A549 (cell line): ENCODE data around the gene GPR158. TPM values are rescaled to one million over a fixed set of nuclear protein-coding genes. Genes with fewer than 3 reads are reported as not detected.

Experiments
- ATAC-seq, 2 experiments: fragments of 200-7000 bp in 1 of 2; fragments of >200 bp in 1 of 2; cut with Nextera tagmentation in 1 of 2; cut with Tn5 transposase in 1 of 2; 3 replicates each; pipeline versions ENCODE4 v1.8.0 to v1.9.1; 2018 to 2020; ENCODE audit warnings: mild to moderate bottlenecking in 1 of 2, moderate library complexity in 1 of 2
- CTCF ChIA-PET: fragments of 300-600 bp; sonication (Branson Sonifier 250); formaldehyde crosslinking; extraction: SDS; loops from one replicate; lab custom pipeline; 2021; ENCODE audit warnings: antibody characterized with exemption, inconsistent platforms; lab: Yijun Ruan, JAX
- POLR2A ChIA-PET: fragments of 350-600 bp; formaldehyde crosslinking; extraction: SDS; loops from one replicate; lab custom pipeline; 2021; ENCODE audit warnings: antibody characterized with exemption, inconsistent platforms; lab: Yijun Ruan, JAX
- DNase-seq, 2 experiments: peaks; one replicate each; pipeline versions ENCODE4 v3.0.0 to v3.0.0-alpha.2; 2011 to 2016; ENCODE audit warnings: low read depth in 1 of 2, low spot score in 1 of 2
- FAIRE-seq: peaks from 2 replicates; lab custom pipeline; 2011; peaks lifted over from hg19 to GRCh38; lab: Jason Lieb, UNC
- H3K27ac ChIP-seq, 2 experiments: fragments of >200 bp; sonication (Bioruptor Twin); formaldehyde crosslinking; 3 replicates each; pipeline ENCODE4 v1.5.1; 2016 to 2017
- H3K4me1 ChIP-seq: fragments of >200 bp; sonication (Bioruptor Twin); formaldehyde crosslinking; 3 replicates; pipeline ENCODE4 v1.6.1; 2016
- H3K4me2 ChIP-seq: fragments of >200 bp; sonication (Bioruptor Twin); formaldehyde crosslinking; 3 replicates; pipeline ENCODE4 v1.6.1; 2016
- H3K4me3 ChIP-seq: fragments of >200 bp; sonication (Bioruptor Twin); formaldehyde crosslinking; 3 replicates; pipeline ENCODE4 v1.5.1; 2016
- H3K9me3 ChIP-seq: fragments of >200 bp; sonication (Bioruptor Twin); formaldehyde crosslinking; 3 replicates; pipeline ENCODE4 v1.6.1; 2016
- ATOH8 ChIP-seq: fragments of 250-450 bp; sonication (Bioruptor Pico); IDR thresholded peaks from 2 replicates; pipeline ENCODE4 v1.5.0; 2020; ENCODE audit warnings: low read depth, mild to moderate bottlenecking, moderate library complexity
- BCL3 ChIP-seq: fragments of >200 bp; sonication (Bioruptor Twin); formaldehyde crosslinking; IDR thresholded peaks from 3 replicates; pipeline ENCODE4 v1.6.1; 2016
- CBX2 ChIP-seq: fragments of 200-600 bp; sonication (generic); IDR thresholded peaks from 2 replicates; pipeline ENCODE4 v1.6.1; 2016; ENCODE audit warnings: low read depth, mild to moderate bottlenecking, borderline replicate concordance
- CHD4 ChIP-seq: fragments of 200-600 bp; sonication (generic); IDR thresholded peaks from 2 replicates; pipeline ENCODE4 v1.6.1; 2016; ENCODE audit warnings: antibody characterized with exemption, mild to moderate bottlenecking, borderline replicate concordance
- EHF ChIP-seq: fragments of 250-450 bp; sonication (Bioruptor Pico); IDR thresholded peaks from 2 replicates; pipeline ENCODE4 v1.5.0; 2020; ENCODE audit warnings: mild to moderate bottlenecking
- EHMT2 ChIP-seq: fragments of 200-600 bp; sonication (generic); IDR thresholded peaks from 2 replicates; pipeline ENCODE4 v1.6.1; 2016; ENCODE audit warnings: antibody characterized with exemption, low read depth, mild to moderate bottlenecking, moderate library complexity
- FOSL2 ChIP-seq, 2 experiments: fragments of 450-650 bp in 1 of 2; fragments of >200 bp in 1 of 2; sonication (Bioruptor Twin) in 1 of 2; formaldehyde crosslinking; IDR thresholded peaks; 2 replicates each; pipeline versions ENCODE4 v1.5.0 to v1.6.1; 2016 to 2020; ENCODE audit warnings: mild to moderate bottlenecking in 1 of 2, moderate library complexity in 1 of 2
- FOXS1 ChIP-seq: fragments of 250-450 bp; sonication (Bioruptor Pico); IDR thresholded peaks from 2 replicates; pipeline ENCODE4 v1.5.0; 2020; ENCODE audit warnings: mild to moderate bottlenecking, moderate library complexity
- GATA3 ChIP-seq: IDR thresholded peaks from 2 replicates; pipeline ENCODE4 v1.6.1; 2012; ENCODE audit warnings: borderline replicate concordance
- HDAC2 ChIP-seq: fragments of 200-600 bp; sonication (generic); IDR thresholded peaks from 2 replicates; pipeline ENCODE4 v1.6.1; 2016
- HEYL ChIP-seq: fragments of 250-450 bp; sonication (Bioruptor Pico); IDR thresholded peaks from 2 replicates; pipeline ENCODE4 v1.8.0; 2021; ENCODE audit warnings: mild to moderate bottlenecking, moderate library complexity
- HOXA7 ChIP-seq: fragments of 250-450 bp; sonication (Bioruptor Pico); IDR thresholded peaks from 2 replicates; pipeline ENCODE4 v1.5.0; 2020; ENCODE audit warnings: mild to moderate bottlenecking, moderate library complexity
- KDM5A ChIP-seq: fragments of 200-600 bp; sonication (generic); IDR thresholded peaks from 2 replicates; pipeline ENCODE4 v1.6.1; 2016; ENCODE audit warnings: antibody characterized with exemption, mild to moderate bottlenecking
- MAFK ChIP-seq: fragments of 450-650 bp; IDR thresholded peaks from 2 replicates; pipeline ENCODE4 v1.6.1; 2014; ENCODE audit not compliant: partially characterized antibody
- NFE2L2 ChIP-seq: fragments of 150-350 bp; conservative IDR thresholded peaks from 2 replicates; pipeline ENCODE4 v1.6.1; 2014; ENCODE audit warnings: low read length
- POLR2A ChIP-seq: IDR thresholded peaks from 2 replicates; pipeline ENCODE4 v1.6.1; 2012; ENCODE audit warnings: mild to moderate bottlenecking, low read length
- RCOR1 ChIP-seq: fragments of 150-350 bp; IDR thresholded peaks from 2 replicates; pipeline ENCODE4 v1.6.1; 2014; ENCODE audit warnings: antibody characterized with exemption, low read length, low read depth
- RNF2 ChIP-seq: fragments of 200-600 bp; sonication (generic); IDR thresholded peaks from 2 replicates; pipeline ENCODE4 v1.6.1; 2016; ENCODE audit warnings: low read depth, mild to moderate bottlenecking, antibody characterized with exemption, moderate library complexity, borderline replicate concordance
- TFCP2L1 ChIP-seq: fragments of 250-450 bp; sonication (Bioruptor Pico); IDR thresholded peaks from 2 replicates; pipeline ENCODE4 v1.5.0; 2021; ENCODE audit warnings: mild to moderate bottlenecking
- TP53 ChIP-seq: fragments of 250-450 bp; sonication (Bioruptor Pico); IDR thresholded peaks from 2 replicates; pipeline ENCODE4 v1.5.0; 2021; ENCODE audit warnings: mild to moderate bottlenecking, moderate library complexity
- USF2 ChIP-seq: fragments of 450-650 bp; IDR thresholded peaks from 2 replicates; pipeline ENCODE4 v1.6.1; 2014; ENCODE audit warnings: antibody characterized with exemption
- WGBS: methylation state at CpG from one replicate; pipeline ENCODE4 v1.1.6; 2017; ENCODE audit errors: missing lambda C conversion rate; 5-methylcytosine and 5-hydroxymethylcytosine counted together
- polyA plus RNA-seq, 4 experiments: library from polyadenylated mRNA; depleted of rRNA in 3 of 4; stranded (reverse); fragments of >200 nt; fragmentation: RNase III in 1 of 4; extraction: RNeasy Plus Mini Kit Qiagen cat#74134 plus additional on column Dnase treatment in 1 of 4; gene quantifications; 2 replicates in 3 of 4; 3 replicates in 1 of 4; pipeline ENCODE4 v1.2.3, GENCODE V29; 2011 to 2017

The GPR158 gene
- polyA plus RNA-seq, 2 of the 4 experiments (the other 2 are of a cell fraction): 0.01 to 0.03 TPM

- TF ChIP-seq EHF (no peak), ATOH8 (CRISPR knock-in tag) (0 out of 2 replicates have a peak, but pooled peaks have one; percentile 46), MAFK (no peak), GATA3 (no peak), HOXA7 (CRISPR knock-in tag) (no peak), RCOR1 (no peak), FOXS1 (CRISPR knock-in tag) (0 out of 2 replicates have a peak, but pooled peaks have one; percentile 45), HEYL (CRISPR knock-in tag) (no peak)
These were observed at the start of gene GPR158 (continued) for GRCh38 chr10:25174461-25175230.

- no peak for TF ChIP-seq KDM5A
- no peak for TF ChIP-seq BCL3
- TF ChIP-seq FOSL2 (IDR thresholded peaks at IDR 0.05): no peak
- TF ChIP-seq FOSL2 (CRISPR knock-in tag; IDR thresholded peaks at IDR 0.05): no peak
- TF ChIP-seq ATOH8 (CRISPR knock-in tag): no peak
- TF ChIP-seq POLR2A: no peak
- TF ChIP-seq TFCP2L1: no peak
- no peak for TF ChIP-seq USF2
- TF ChIP-seq HDAC2: no peak
- TF ChIP-seq CBX2: no peak
- TF ChIP-seq CHD4: no peak
- no peak for TF ChIP-seq EHMT2
- TF ChIP-seq RCOR1: no peak
- TF ChIP-seq NFE2L2: no peak
- TF ChIP-seq TP53: no peak
- no peak for DNase-seq
- ATAC-seq: no peak
- H3K4me1 ChIP-seq: no peaks in the 10 kb centered on the region
- POLR2A ChIA-PET: no interaction called here
- no peak overlapping the region for H3K27ac ChIP-seq
- no peak overlapping the region for H3K4me3 ChIP-seq
- FAIRE-seq: no peak
- 64% methylated on average over 3 of the region's 7 CpGs for WGBS
- H3K4me2 ChIP-seq: no peak overlapping the region
- no peaks in the 10 kb centered on the region for H3K9me3 ChIP-seq
- CTCF ChIA-PET: interaction anchor here (0.6 to 2.5 kb wide), 2 partner anchors 12 to 496 kb away, joined by 3 to 9 read pairs; no protein-coding TSS in a partner anchor
These were observed 49.6 kb upstream of the GPR158 start for GRCh38 chr10:25125201-25125611.

GRCh38 chr10:25129592-25129991 is 45.2 kb upstream of the GPR158 start:
- CTCF ChIA-PET: interaction anchor here (3.1 kb wide), 1 partner anchor 17 kb away, joined by 14 read pairs; no protein-coding TSS in a partner anchor
- no peak for FAIRE-seq

More at GRCh38 chr10:25129592-25129991, 45.2 kb upstream of the GPR158 start:
- no peak for TF ChIP-seq RNF2
- Histone ChIP-seq H3K4me3 (no peak overlapping the region), H3K27ac (no peak overlapping the region), H3K9me3 (peaks cover 17% of the 10 kb centered on the region), H3K4me1 (no peaks in the 10 kb centered on the region), H3K4me2 (no peak overlapping the region)
- DNase-seq (no peak), ATAC-seq (no peak)
- 9% methylated on average over 4 of the region's 4 CpGs for WGBS
- POLR2A ChIA-PET: no interaction called here
